ENCODE data around the gene SLAIN2. TPM values are rescaled to one million over a fixed set of nuclear protein-coding genes. Genes with fewer than 3 reads are reported as not detected.

The SLAIN2 gene
- total and polyA plus RNA-seq, 2 of the 4 experiments (the other 2 are of a cell fraction) = 23.3 to 53.0 TPM

Other genes with a start within 250 kb of the SLAIN2 start
- not detected in 2 replicates for gene TXK, start 207.3 kb upstream of the SLAIN2 start, total RNA-seq (2012; rRNA removed)
- gene TXK, start 207.3 kb upstream of the SLAIN2 start, polyA plus RNA-seq (2012; rRNA removed) = not detected in 2 replicates
- gene TEC, start 71.7 kb upstream of the SLAIN2 start, total RNA-seq (2012; rRNA removed) = 0.54 and 1.1 TPM in 2 replicates
- gene TEC, start 71.7 kb upstream of the SLAIN2 start, polyA plus RNA-seq (2012; rRNA removed) = 0.16 and 0.39 TPM in 2 replicates
- not detected in 2 replicates for gene SLC10A4, start 141.8 kb downstream of the SLAIN2 start, total RNA-seq (2012; rRNA removed)
- not detected in 2 replicates for gene SLC10A4, start 141.8 kb downstream of the SLAIN2 start, polyA plus RNA-seq (2012; rRNA removed)
- gene ZAR1, start 148.7 kb downstream of the SLAIN2 start, total RNA-seq (2012; rRNA removed) = not detected in 2 replicates
- not detected in 2 replicates for gene ZAR1, start 148.7 kb downstream of the SLAIN2 start, polyA plus RNA-seq (2012; rRNA removed)